ENCODE data around the gene AMER2. TPM values are rescaled to one million over a fixed set of nuclear protein-coding genes. Genes with fewer than 3 reads are reported as not detected.

AMER2 gene
- total RNA-seq, 1 donor = not detected

DNA sequence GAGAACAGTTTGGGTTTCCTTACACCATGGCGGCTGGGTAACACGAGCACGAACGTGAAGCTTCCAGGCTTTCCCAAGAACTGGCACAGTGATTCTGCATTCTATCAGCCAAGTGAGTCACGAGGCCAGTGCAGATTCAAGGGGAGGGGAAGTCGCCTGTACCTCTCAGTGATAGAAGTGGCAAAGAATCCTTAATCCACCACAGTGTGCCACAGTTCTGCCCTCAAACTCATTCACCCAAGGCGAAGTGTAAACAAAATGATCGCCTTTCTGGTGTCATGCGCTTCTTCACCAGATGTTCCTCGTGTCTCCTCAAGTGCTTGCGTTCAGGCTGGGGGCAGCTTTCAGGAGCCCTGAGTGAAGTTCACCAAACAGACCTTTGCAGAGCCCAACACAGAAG is 24.9 kb upstream of the AMER2 start:
- TF ChIP-seq, protein P1, sequence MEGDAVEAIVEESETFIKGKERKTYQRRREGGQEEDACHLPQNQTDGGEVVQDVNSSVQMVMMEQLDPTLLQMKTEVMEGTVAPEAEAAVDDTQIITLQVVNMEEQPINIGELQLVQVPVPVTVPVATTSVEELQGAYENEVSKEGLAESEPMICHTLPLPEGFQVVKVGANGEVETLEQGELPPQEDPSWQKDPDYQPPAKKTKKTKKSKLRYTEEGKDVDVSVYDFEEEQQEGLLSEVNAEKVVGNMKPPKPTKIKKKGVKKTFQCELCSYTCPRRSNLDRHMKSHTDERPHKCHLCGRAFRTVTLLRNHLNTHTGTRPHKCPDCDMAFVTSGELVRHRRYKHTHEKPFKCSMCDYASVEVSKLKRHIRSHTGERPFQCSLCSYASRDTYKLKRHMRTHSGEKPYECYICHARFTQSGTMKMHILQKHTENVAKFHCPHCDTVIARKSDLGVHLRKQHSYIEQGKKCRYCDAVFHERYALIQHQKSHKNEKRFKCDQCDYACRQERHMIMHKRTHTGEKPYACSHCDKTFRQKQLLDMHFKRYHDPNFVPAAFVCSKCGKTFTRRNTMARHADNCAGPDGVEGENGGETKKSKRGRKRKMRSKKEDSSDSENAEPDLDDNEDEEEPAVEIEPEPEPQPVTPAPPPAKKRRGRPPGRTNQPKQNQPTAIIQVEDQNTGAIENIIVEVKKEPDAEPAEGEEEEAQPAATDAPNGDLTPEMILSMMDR (IDR thresholded peaks at IDR 0.05; ENCODE audit: insufficient read depth, low read length) = no peak
- H3K4me3 ChIP-seq (ENCODE audit: low read depth, low read length) = no peak overlapping the region
- no peak for DNase-seq (ENCODE audit: low read depth)

DNA sequence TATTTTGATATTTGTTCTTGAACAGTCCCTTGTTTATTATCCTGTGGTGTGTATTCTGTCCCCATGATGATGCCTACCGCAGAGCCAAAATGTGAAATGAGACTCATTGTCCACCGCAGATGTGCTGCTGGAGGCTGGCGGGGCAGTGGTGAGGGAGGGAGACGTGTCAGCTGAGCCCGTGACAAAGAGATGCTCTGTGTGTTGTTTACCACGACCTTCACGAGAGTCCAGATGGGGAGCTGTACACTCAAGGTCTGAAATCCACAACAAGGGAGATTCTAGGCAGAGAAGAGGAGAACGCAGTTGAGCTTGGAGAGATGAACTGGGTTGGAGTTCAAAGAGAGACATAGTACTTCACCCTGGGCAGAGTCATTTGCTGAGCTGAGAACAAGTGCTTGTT is 20.8 kb upstream of the AMER2 start:
- DNase-seq (ENCODE audit: low read depth) = no peak
- no peak overlapping the region for H3K4me3 ChIP-seq (ENCODE audit: low read depth, low read length)
- TF ChIP-seq, protein P1 (IDR thresholded peaks at IDR 0.05; ENCODE audit: insufficient read depth, low read length) = no peak

DNA sequence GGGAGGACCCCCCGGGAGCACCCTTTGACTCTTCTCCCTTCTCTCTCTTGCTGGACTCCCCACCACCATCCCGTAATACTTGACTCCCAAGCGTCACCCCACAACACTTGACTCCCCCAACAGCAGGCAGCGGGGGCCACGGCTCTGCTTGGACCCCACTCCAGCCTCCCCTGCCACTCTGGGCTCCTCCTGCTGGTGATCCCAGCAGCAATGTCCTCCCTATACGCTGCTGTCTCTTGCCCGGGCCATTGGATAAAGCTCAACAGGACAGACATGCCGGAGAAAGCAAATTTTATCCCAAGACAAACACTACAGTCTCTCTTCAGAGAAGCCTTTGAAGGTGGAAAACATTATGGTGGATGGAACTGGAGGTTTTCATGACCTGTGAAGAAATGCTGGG is 20.4 kb upstream of the AMER2 start:
- no peak for DNase-seq (ENCODE audit: low read depth)
- H3K4me3 ChIP-seq (ENCODE audit: low read depth, low read length) = no peak overlapping the region
- TF ChIP-seq, protein P1 (IDR thresholded peaks at IDR 0.05; ENCODE audit: insufficient read depth, low read length) = no peak

DNA sequence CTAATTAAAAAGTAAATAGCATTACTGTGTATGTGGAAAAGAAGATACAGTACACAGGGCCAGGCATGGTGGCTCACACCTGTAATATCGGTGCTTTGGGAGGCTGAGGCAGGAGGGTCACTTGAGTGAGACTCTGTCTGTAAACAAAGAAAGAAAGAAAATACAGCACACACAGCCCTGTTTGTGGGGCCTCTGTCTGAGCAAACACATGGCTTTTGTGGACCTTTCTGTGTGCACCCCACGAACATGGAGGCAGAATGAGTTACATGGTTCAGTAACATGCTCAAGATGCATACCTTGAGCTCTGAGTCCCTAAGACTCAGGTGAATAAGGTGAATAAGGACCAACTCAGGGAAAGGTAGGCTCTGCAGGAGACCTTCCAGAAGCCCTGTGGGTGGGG is 20.0 kb upstream of the AMER2 start:
- TF ChIP-seq, protein P1 (IDR thresholded peaks at IDR 0.05; ENCODE audit: insufficient read depth, low read length) = no peak
- DNase-seq (ENCODE audit: low read depth) = no peak
- no peak overlapping the region for H3K4me3 ChIP-seq (ENCODE audit: low read depth, low read length)

DNA sequence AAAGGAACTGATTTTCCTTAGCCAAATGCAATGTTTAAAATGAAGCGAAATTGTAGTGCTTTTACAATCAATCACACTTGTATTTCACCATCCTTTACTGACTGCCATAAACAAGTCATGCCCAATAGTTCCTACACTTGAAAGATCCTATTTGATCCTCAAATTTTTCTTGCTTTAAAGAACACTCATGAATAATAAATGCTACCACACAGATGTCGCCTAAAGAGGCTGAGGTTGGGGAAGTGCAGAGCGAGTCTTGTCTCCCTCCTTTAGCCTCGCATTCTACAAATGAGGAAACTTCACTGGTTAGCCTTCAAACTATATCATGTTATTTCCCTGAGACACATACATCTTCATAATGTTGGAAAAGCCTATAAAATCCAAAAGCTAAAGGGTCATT is 18.7 kb upstream of the AMER2 start:
- TF ChIP-seq, protein P1 (IDR thresholded peaks at IDR 0.05; ENCODE audit: insufficient read depth, low read length) = no peak
- no peak for DNase-seq (ENCODE audit: low read depth)
- no peak overlapping the region for H3K4me3 ChIP-seq (ENCODE audit: low read depth, low read length)

DNA sequence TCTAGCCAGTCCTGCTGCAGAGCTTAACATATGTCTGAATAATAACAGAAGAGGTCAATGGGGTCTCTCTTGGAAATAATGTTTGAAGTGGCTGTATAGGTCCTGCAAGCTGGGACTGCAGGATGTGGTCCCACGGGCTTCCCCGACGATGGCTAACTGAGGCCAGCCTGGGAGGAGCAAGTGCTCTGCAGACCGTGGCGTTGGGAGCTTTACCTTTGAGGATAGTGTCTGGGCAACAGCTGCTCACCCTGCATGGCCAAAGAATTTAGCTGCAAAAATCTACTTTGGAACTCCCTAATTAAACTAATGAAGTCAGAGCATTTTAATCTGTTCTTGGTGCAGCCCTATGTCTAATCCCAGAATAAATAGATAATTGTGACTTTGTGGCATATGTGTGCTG is 18.2 kb upstream of the AMER2 start:
- DNase-seq (ENCODE audit: low read depth) = no peak
- TF ChIP-seq, protein P1 (IDR thresholded peaks at IDR 0.05; ENCODE audit: insufficient read depth, low read length) = no peak
- no peak overlapping the region for H3K4me3 ChIP-seq (ENCODE audit: low read depth, low read length)

DNA sequence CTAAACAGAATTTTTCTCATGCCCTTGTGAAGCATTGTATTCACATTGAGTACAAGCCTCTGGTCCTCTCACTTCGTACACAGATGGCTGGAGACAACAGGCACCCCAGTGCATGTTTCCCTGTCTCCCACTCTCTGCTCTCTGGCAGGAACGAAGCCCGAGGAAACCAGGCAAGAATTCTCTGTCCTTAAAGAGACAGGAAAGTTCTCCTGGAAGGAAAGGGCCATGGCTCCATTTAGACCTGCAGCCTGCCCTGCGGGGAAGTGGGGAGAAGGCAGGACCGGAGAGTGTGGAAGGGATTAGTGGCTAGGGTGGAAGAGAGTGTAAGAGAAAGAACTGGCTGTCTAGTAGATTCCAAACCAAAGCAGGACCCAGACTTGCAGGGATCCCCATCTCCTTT is 15.5 kb upstream of the AMER2 start:
- no peak overlapping the region for H3K4me3 ChIP-seq (ENCODE audit: low read depth, low read length)
- DNase-seq (ENCODE audit: low read depth) = no peak
- TF ChIP-seq, protein P1 (IDR thresholded peaks at IDR 0.05; ENCODE audit: insufficient read depth, low read length) = no peak

All from fibroblast of the aortic adventitia (primary cell).